Measurements from ENCODE around the gene COX19. TPM values are rescaled to one million over a fixed set of nuclear protein-coding genes. Genes with fewer than 3 reads are reported as not detected.

COX19 gene
- total RNA-seq, 1 donor from 2014 or later: 13.1 TPM

DNA sequence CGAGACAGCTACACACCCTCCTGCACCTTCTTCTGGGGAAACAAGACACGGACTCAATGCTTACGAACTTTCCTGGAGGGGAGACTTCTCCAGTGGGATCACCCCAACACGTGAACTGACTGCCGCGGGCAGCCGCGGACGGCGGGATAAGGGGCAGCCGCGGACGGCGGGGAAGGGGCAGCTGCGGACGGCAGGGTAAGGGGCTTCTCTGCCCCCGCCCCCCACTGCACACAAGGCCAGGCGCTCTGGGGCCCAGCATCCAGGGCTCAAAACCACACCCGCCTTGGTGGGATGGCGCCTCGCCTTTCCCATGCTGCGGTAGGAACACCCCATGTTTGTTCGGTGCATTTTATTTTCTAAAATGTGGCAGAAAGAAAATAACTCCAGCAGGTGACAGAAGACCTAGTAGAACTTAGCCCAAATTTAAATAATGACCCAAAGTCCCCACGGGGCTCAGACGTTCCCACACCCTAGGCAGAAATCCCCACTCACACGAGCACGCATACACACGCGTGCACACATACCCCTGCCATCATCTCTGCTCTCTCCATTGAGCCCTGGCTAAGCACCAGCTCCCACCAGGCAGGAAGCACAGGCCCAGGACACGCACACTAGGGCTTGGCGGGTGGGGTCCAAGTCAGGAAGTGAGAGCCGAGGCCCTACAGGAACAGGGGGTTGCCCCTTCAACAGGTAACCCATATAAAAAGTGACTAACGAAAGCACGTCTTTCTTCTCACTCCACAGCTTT lies 42.4 kb upstream of the COX19 start:
- DNase-seq (ENCODE audit: low read depth, low spot score): no peak
- H3K27ac Mint-ChIP-seq (ENCODE audit: unreplicated experiment): peak overlapping the region; percentile 62
- peaks cover 7% of the 10 kb centered on the region for H3K4me1 Mint-ChIP-seq
- H3K4me3 Mint-ChIP-seq: no peak overlapping the region
- TF ChIP-seq, protein P1, sequence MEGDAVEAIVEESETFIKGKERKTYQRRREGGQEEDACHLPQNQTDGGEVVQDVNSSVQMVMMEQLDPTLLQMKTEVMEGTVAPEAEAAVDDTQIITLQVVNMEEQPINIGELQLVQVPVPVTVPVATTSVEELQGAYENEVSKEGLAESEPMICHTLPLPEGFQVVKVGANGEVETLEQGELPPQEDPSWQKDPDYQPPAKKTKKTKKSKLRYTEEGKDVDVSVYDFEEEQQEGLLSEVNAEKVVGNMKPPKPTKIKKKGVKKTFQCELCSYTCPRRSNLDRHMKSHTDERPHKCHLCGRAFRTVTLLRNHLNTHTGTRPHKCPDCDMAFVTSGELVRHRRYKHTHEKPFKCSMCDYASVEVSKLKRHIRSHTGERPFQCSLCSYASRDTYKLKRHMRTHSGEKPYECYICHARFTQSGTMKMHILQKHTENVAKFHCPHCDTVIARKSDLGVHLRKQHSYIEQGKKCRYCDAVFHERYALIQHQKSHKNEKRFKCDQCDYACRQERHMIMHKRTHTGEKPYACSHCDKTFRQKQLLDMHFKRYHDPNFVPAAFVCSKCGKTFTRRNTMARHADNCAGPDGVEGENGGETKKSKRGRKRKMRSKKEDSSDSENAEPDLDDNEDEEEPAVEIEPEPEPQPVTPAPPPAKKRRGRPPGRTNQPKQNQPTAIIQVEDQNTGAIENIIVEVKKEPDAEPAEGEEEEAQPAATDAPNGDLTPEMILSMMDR (conservative IDR thresholded peaks at IDR 0.05): no peak
- peaks cover 12% of the 10 kb centered on the region for H3K36me3 Mint-ChIP-seq (ENCODE audit: low read depth)
- no peaks in the 10 kb centered on the region for H3K9me3 Mint-ChIP-seq
- H3K27me3 Mint-ChIP-seq (ENCODE audit: low read depth): no peaks in the 10 kb centered on the region

DNA sequence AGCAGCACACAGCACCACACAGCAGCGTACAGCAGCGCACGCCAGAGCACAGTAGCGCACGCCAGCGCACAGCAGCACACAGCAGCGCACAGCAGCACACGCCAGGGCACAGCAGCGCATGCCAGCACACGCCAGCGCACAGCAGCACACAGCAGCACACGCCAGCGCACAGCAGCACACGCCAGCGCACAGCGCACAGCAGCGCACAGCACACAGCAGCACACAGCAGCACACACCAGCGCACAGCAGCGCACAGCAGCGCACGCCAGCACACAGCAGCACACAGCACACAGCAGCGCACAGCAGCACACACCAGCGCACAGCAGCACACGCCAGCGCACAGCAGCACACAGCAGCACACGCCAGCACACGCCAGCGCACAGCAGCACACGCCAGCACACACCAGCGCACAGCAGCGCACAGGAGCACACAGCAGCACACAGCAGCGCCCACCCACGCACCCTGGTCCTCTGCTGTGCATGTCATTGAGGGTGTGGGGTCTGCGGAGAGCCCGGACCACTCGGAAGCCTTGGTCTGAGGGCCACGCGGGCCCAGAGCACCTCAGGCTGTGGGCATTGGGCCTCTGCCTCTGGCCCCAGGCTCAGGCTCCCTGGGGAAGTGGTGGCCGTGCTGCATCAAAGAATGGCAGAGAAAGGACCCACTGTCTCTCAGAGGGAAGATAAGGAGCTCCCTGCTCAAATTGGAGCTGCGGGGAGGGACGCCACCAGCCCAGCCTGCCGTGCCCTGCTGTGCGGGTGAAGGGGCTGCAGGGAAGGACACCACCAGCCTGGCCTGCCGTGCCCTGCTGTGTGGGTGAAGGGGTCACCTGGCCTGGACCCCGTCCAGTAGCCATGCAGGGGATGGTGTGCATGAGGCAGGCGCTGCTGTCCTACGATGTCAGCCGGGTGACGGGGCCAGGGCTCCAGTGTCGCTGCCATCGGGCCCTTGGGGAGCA lies 41.5 kb upstream of the COX19 start:
- H3K27ac Mint-ChIP-seq (ENCODE audit: unreplicated experiment): no peak overlapping the region
- H3K9me3 Mint-ChIP-seq: no peaks in the 10 kb centered on the region
- DNase-seq (ENCODE audit: low read depth, low spot score): no peak
- no peak overlapping the region for H3K4me3 Mint-ChIP-seq
- H3K27me3 Mint-ChIP-seq (ENCODE audit: low read depth): no peaks in the 10 kb centered on the region
- TF ChIP-seq, protein P1 (conservative IDR thresholded peaks at IDR 0.05): no peak
- peaks cover 6% of the 10 kb centered on the region for H3K36me3 Mint-ChIP-seq (ENCODE audit: low read depth)
- H3K4me1 Mint-ChIP-seq: peaks cover 7% of the 10 kb centered on the region

DNA sequence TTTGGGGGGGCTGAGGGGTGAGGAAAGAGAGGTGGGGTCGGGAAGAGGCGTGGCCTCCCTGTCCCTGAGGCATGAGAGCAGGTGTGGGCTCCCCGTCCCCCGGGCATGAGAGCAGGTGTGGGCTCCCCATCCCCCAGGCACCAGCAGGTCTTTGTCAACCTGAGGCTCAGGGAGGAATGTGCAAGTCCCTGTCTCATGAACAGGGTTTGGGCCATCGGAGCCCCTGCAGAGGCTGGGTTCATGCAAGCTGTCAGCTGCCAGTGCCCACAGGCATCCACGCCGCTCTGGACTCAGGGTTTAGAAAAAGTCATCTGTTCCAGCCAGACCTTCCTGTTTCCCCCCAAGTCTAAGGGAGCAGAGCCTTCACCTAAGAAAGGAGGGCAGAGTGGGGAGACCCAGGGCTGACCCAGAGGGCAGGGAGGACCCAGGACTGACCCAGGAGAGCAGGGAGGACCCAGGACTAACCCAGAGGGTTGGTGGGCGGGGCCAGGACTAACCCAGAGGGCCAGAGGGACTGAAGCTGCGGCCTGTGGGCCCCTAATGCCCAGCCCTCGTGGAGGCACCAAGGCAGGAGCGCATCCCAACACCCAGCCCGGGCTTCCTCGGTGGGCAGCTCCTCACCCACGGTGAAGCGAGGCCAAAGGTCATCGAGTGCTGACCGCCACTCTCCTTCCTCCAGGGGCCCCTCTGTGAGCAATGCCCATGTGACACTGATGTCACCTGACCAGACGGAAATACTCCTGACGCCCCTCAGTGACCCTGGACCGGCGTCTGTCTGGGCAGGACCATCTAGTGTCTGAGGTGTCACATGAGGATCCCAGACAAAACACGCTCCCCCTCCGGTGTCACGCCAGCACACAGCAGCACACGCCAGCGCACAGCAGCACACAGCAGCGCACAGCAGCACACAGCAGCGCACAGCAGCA lies 40.1 kb upstream of the COX19 start:
- no peaks in the 10 kb centered on the region for H3K36me3 Mint-ChIP-seq (ENCODE audit: low read depth)
- TF ChIP-seq, protein P1 (conservative IDR thresholded peaks at IDR 0.05): no peak
- no peaks in the 10 kb centered on the region for H3K9me3 Mint-ChIP-seq
- H3K27me3 Mint-ChIP-seq (ENCODE audit: low read depth): no peaks in the 10 kb centered on the region
- peaks cover 7% of the 10 kb centered on the region for H3K4me1 Mint-ChIP-seq
- H3K27ac Mint-ChIP-seq (ENCODE audit: unreplicated experiment): no peak overlapping the region
- no peak overlapping the region for H3K4me3 Mint-ChIP-seq
- DNase-seq (ENCODE audit: low read depth, low spot score): no peak

DNA sequence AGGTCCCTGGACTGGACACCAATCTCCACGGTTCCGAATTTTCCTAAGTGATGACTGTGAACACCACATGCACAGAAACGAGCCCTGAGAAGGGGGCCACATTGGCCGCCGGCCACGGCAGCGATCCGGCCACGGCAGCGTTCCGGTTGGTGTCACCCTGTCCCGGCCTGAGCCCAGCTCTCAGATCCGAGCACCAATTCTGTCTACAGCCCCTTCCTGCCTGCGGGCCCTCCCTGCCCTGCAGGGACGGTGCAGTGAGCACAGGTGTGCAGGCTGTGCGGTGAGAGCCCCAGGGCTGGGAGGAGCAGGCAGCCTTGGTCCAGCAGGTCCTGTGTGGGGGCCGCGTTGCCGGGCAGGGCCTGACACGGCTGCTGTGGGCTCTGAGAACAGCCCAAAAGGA lies 39.3 kb upstream of the COX19 start:
- Mint-ChIP-seq H3K36me3 (ENCODE audit: low read depth) (no peaks in the 10 kb centered on the region), H3K27me3 (ENCODE audit: low read depth) (no peaks in the 10 kb centered on the region), H3K9me3 (no peaks in the 10 kb centered on the region), H3K4me3 (no peak overlapping the region), H3K4me1 (peaks cover 7% of the 10 kb centered on the region), H3K27ac (ENCODE audit: unreplicated experiment) (no peak overlapping the region)
- no peak for DNase-seq (ENCODE audit: low read depth, low spot score)
- TF ChIP-seq, protein P1 (conservative IDR thresholded peaks at IDR 0.05): no peak

DNA sequence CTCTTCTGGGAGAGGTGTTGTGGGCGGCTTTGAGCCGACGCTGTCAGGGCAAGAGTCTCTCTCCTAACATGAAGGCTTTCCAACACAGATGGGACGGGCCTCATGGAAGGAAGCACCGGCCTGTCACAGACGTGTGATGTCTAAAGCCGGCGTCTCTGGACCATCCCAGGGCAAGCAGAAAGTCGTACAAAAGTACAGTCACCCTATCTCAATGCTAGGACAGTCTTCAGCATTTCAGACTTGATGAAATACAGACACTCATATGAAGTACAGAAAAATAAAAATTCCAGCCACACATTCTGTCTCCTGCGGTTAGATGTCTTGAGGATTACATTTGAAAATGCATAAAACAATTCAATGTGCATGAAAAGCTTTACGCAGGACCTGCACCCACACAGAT lies 38.2 kb upstream of the COX19 start:
- DNase-seq (ENCODE audit: low read depth, low spot score): no peak
- peaks cover 7% of the 10 kb centered on the region for H3K4me1 Mint-ChIP-seq
- H3K27me3 Mint-ChIP-seq (ENCODE audit: low read depth): no peaks in the 10 kb centered on the region
- no peak overlapping the region for H3K4me3 Mint-ChIP-seq
- TF ChIP-seq, protein P1 (conservative IDR thresholded peaks at IDR 0.05): no peak
- H3K9me3 Mint-ChIP-seq: no peaks in the 10 kb centered on the region
- H3K27ac Mint-ChIP-seq (ENCODE audit: unreplicated experiment): no peak overlapping the region
- H3K36me3 Mint-ChIP-seq (ENCODE audit: low read depth): no peaks in the 10 kb centered on the region
